Esophagus (tissue), 2 donors: Measurements from ENCODE around the gene UNC13C. TPM values are rescaled to one million over a fixed set of nuclear protein-coding genes. Genes with fewer than 3 reads are reported as not detected.

ENCODE experiments used
- H3K27ac ChIP-seq, 2 donors: one replicate each; pipeline ENCODE4 v1.5.1; 2013; ENCODE audit warnings: low read depth in 2 of 2, mild to moderate bottlenecking in 2 of 2, inconsistent platforms in 1 of 2, low read length in 1 of 2, moderate library complexity in 1 of 2
- H3K27me3 ChIP-seq, 2 donors: one replicate each; pipeline ENCODE4 v1.6.1; 2013; ENCODE audit warnings: low read length in 2 of 2, control low read depth in 1 of 2, mild to moderate bottlenecking in 1 of 2; ENCODE audit not compliant: insufficient read depth in 2 of 2, control insufficient read depth in 1 of 2
- H3K36me3 ChIP-seq, 2 donors: one replicate each; pipeline ENCODE4 v1.6.1; 2013; ENCODE audit warnings: low read length in 1 of 2; ENCODE audit not compliant: control insufficient read depth in 2 of 2, insufficient read depth in 2 of 2
- H3K4me1 ChIP-seq, 2 donors: one replicate each; pipeline ENCODE4 v1.6.1; 2013; ENCODE audit warnings: low read length in 1 of 2; ENCODE audit not compliant: control insufficient read depth in 2 of 2, insufficient read depth in 2 of 2
- H3K4me3 ChIP-seq, 2 donors: one replicate each; pipeline ENCODE4 v1.5.1; 2013; ENCODE audit warnings: low read length in 2 of 2, mild to moderate bottlenecking in 2 of 2, low read depth in 1 of 2, moderate library complexity in 1 of 2
- H3K9me3 ChIP-seq, 2 donors: one replicate each; pipeline ENCODE4 v1.6.1; 2013; ENCODE audit warnings: mild to moderate bottlenecking in 2 of 2, low read depth in 1 of 2, low read length in 1 of 2, moderate library complexity in 1 of 2; ENCODE audit not compliant: control insufficient read depth in 2 of 2, insufficient read depth in 1 of 2
- WGBS, 2 donors: extraction: QIAGEN DNeasy Blood & Tissue Kit; methylation state at CpG; one replicate each; pipeline ENCODE4 v1.1.7; 2013; 5-methylcytosine and 5-hydroxymethylcytosine counted together
- polyA plus RNA-seq, 2 donors: library from polyadenylated mRNA; stranded (reverse); fragments of 200-250 nt; gene quantifications; one replicate each; pipeline ENCODE4 v1.2.3, GENCODE V29; 2013
- donor health status: healthy with polysubstance abuse.
- donor health status: Bipolar disorder and iron deficiency.

Gene UNC13C
- polyA plus RNA-seq, 2 donors: under 0.01 TPM; not detected in 1

DNA sequence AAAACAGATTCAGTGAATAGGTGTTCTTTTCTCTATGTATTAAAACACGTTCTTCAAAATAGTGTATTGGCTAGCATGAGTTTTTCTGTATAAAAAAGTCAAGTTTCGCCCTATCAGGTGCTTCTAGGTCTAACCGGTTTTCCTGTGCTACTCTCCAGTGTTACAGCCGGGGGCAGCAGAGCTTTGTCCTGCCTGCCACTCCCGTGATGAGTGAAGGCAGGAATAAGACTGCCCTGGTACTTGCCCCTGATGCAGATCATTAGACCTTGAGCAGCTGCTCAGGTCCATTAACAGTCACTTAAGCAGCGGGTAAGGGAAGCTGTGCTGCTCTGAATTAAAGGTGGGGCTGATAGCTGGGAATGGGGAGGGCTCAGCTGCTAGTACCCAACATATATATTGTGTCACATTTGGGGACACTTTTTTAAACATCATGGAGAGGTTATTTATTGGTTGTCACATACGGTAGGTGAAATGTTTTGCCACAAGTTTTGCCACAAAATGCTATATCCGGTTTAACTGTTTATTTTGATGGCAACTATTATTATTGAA is 1.3 kb upstream of the UNC13C start:
- no peaks in the 10 kb centered on the region for H3K4me1 ChIP-seq
- no peaks in the 10 kb centered on the region for H3K36me3 ChIP-seq
- no peaks in the 10 kb centered on the region for H3K27me3 ChIP-seq
- H3K27ac ChIP-seq: no peak overlapping the region
- H3K4me3 ChIP-seq: no peak overlapping the region
- WGBS, 2 donors: 44 to 45% methylated on average over 8 of the region's 8 CpGs
- H3K9me3 ChIP-seq: no peaks in the 10 kb centered on the region

DNA sequence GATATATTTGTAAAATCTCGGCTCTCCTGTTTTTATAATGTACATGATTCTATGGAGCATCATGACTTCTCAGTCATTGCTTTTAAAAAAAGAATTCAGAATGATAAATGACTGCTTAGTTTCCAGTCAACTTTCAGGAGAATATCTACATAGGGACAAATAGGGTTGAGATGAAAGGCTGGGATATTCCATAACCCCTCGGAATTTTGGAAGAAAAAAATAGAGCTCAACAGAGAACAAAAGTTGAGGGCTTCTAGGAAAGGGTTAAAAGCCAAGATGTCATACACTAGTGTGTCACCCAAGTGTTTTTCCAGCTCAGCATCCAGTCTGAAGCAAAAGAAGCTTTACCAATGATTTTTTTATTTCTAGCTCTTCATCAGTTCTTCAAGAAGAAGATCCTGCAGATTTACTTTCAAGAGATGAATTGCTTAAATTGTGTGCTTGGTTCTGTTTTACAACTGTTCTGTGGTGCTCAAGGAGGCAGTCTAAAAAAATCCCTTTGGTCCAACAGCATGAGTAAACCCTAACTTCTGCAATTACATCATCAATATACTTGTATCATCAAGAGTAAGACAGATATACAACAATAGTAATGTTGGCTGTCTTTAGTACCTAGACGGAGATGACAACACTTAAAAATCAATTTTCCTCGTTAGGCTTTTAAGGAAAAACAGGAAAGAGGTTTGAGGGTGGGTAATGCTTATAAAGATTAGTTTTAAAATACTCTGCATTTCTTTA is 979 bp downstream of the UNC13C start:
- Histone ChIP-seq H3K27ac (no peak overlapping the region), H3K4me3 (no peak overlapping the region), H3K4me1 (no peaks in the 10 kb centered on the region), H3K27me3 (no peaks in the 10 kb centered on the region), H3K9me3 (no peaks in the 10 kb centered on the region), H3K36me3 (no peaks in the 10 kb centered on the region)
- WGBS, 2 donors: 60 to 62% methylated on average over 4 of the region's 4 CpGs

DNA sequence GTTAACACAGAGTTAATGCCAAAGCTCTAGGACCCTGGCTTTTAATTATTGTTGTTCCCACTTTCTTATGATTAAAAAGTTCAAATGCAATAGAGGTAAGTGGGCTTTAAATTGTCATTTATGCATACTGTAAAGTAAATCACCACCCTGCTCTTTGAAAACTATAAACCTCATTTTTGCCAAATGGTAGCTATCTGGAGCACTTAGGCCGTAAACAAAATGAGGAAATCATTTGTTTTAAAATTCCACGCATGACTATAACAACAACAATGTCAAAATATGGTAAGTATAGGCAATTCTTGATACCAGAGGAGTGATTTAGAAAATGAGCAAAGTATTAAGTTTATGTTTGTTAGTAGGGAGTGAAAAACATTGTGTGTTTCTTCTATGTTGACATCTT is 1.8 kb downstream of the UNC13C start:
- H3K36me3 ChIP-seq: no peaks in the 10 kb centered on the region
- no peaks in the 10 kb centered on the region for H3K9me3 ChIP-seq
- H3K27me3 ChIP-seq: no peaks in the 10 kb centered on the region
- H3K27ac ChIP-seq: no peak overlapping the region
- 87% methylated on average over 2 of the region's 2 CpGs for WGBS, 2 donors
- no peaks in the 10 kb centered on the region for H3K4me1 ChIP-seq
- no peak overlapping the region for H3K4me3 ChIP-seq

DNA sequence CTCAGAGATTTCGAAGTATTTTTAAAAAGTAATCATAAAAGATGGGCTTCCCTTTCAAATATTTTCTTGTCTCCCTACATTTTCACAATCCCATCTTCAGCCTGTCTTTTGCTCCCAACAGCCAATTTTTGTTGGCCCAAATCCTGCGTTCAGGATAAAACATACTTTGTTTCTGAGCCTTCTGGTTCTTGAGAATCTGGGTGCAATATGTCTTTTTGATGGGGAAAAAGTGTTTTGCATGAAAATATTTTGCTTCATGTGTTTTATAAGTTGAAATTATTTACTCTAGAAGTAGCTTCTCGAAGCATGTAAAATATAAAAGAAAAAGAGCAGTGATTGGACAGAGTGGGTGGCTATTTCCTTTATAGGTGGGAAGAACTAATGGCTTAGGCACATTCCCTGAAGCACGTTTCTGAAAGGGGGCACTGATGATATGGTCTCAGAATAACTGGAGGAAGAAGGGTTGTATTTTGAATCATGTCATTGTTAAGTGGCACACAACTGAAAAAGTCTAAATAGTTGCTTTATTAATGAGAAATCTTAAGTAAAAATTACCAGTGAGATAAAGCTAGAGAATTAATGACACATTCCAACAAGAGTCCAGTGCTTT is 3.9 kb downstream of the UNC13C start:
- no peaks in the 10 kb centered on the region for H3K4me1 ChIP-seq
- no peak overlapping the region for H3K27ac ChIP-seq
- WGBS, 2 donors: 68 to 74% methylated on average over 4 of the region's 4 CpGs
- H3K9me3 ChIP-seq: no peaks in the 10 kb centered on the region
- H3K27me3 ChIP-seq: no peaks in the 10 kb centered on the region
- no peaks in the 10 kb centered on the region for H3K36me3 ChIP-seq
- H3K4me3 ChIP-seq: no peak overlapping the region

DNA sequence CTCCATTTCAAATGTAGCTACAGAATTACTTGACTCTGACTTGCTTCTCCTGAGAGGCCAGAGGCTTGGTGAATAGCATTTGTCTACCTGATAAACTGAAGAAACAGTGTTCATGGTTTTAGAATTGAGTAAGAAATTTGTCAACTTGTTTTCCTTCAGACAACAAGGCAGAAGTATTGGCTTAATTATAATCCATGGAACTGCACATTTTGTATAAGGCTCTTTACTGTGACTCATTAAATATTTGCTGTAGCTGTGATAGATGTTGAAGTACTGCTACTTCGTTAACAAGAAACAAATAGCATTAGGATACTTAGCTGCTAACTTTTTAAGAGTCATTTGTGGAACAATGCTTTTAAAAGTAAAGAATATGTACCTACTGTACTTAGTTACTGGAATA is 4.6 kb downstream of the UNC13C start:
- 45 to 62% methylated on average over 1 of the region's 1 CpG for WGBS, 2 donors
- Histone ChIP-seq H3K4me3 (no peak overlapping the region), H3K36me3 (no peaks in the 10 kb centered on the region), H3K27ac (no peak overlapping the region), H3K9me3 (no peaks in the 10 kb centered on the region), H3K4me1 (no peaks in the 10 kb centered on the region), H3K27me3 (no peaks in the 10 kb centered on the region)

DNA sequence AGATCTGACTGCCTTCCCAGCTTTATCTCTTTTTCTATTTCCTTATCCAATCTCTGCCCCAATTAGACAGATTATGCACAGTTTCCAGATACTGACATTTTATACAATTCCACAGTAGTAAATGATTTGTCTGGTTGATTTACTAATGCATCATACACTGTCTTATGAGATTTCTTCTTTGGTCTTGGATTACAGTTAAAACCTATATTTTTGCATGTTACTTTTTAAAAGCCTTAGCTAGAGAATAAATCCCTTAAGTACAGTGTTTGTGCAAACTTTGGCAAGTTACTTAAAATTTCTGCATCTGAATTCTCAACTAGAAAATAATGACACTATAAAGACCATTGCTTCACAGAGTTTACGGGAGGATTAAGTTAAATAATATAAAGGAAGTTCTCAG is 6.0 kb downstream of the UNC13C start:
- Histone ChIP-seq H3K9me3 (no peaks in the 10 kb centered on the region), H3K4me1 (no peaks in the 10 kb centered on the region), H3K4me3 (no peak overlapping the region), H3K27me3 (no peaks in the 10 kb centered on the region), H3K27ac (no peak overlapping the region), H3K36me3 (no peaks in the 10 kb centered on the region)
- 34 to 40% methylated on average over 1 of the region's 1 CpG for WGBS, 2 donors

DNA sequence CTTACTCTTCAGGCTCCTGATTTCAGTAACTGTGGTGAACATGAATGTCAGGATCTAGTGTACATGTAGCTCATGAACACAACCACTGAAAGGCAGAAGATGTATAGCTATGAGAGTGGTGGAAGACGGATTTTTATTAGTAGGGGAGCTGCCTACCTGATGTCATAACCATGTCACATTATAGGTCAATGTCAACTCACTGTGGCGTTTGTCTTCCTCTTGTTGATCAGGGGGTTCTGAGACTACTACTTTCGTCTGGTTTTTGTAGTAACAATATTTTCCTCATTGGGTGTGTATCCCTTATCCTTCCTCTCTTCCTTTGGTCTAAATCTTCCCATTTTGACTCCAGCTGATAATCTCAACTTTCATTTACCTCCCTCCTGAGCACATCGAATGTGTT is 7.3 kb downstream of the UNC13C start:
- Histone ChIP-seq H3K36me3 (no peaks in the 10 kb centered on the region), H3K27me3 (no peaks in the 10 kb centered on the region), H3K4me1 (no peaks in the 10 kb centered on the region), H3K4me3 (no peak overlapping the region), H3K27ac (no peak overlapping the region), H3K9me3 (no peaks in the 10 kb centered on the region)
- WGBS, 2 donors: 75 to 78% methylated on average over 4 of the region's 4 CpGs

DNA sequence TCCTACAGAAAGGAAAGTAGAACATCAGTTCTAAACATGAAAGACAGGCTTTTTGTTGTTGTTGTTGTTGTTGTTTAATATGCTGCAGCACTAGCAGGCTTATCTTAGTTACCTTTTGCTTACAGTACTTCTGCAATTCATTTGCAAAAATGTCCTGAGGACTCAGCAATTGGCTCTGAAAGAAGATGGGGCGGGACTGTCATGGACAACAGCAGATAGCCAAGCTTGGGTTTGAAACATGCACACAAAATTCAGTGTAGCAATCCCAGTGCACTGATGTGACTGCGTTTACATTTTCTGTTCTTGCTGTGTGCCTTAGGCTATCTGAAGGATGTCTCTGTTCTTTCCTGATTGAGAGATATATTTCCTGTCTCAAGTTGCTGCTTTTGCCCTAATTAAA is 9.2 kb downstream of the UNC13C start:
- Histone ChIP-seq H3K36me3 (no peaks in the 10 kb centered on the region), H3K4me1 (no peaks in the 10 kb centered on the region), H3K9me3 (no peaks in the 10 kb centered on the region), H3K4me3 (no peak overlapping the region), H3K27ac (no peak overlapping the region), H3K27me3 (no peaks in the 10 kb centered on the region)
- WGBS, 2 donors: 72 to 75% methylated on average over 2 of the region's 2 CpGs

DNA sequence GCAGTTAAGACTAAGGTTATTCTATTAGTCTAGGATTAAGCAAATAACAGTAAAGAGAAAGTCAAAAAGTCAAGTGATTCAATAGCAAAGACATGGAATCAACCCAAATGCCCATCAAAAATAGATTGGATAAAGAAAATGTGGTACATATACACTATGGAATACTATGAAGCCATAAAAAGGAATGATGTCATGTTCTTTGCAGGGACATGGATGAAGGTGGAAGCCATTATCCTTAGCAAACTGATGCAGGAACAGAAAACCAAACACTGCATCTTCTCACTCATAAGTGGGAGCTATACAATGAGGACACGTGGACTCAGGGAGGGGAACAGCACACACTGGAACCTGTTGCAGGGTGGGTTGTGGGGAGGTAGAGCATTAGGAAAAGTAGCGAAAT is 29.0 kb downstream of the UNC13C start:
- Histone ChIP-seq H3K4me1 (no peaks in the 10 kb centered on the region), H3K4me3 (no peak overlapping the region), H3K27ac (no peak overlapping the region), H3K27me3 (no peaks in the 10 kb centered on the region), H3K9me3 (no peaks in the 10 kb centered on the region), H3K36me3 (no peaks in the 10 kb centered on the region)
- WGBS, 2 donors: 76 to 89% methylated on average over 2 of the region's 2 CpGs

DNA sequence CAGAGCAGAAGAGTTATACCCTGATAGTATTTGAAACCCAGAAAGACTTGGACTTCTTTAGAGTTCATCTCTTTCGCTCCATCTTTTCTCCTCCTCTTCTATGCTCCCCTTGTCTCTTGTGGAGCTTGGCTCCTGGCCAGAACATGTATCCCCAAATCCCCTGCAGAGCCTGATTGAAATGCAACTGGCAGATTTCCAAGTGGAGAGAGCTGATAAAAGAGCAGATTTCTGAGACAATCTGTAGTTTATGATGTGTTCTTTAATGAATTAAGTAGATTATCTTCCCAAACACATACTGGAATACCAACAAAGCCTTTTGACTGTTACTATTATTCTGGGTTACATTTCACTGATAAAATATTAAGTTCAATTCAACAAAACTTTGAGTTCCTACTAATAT is 33.4 kb downstream of the UNC13C start:
- Histone ChIP-seq H3K4me1 (no peaks in the 10 kb centered on the region), H3K27me3 (no peaks in the 10 kb centered on the region), H3K4me3 (no peak overlapping the region), H3K36me3 (no peaks in the 10 kb centered on the region), H3K27ac (no peak overlapping the region), H3K9me3 (no peaks in the 10 kb centered on the region)
- WGBS, 2 donors: 57 to 70% methylated on average over 1 of the region's 1 CpG
